NCI-H510A (cell line): ENCODE measurements around the gene THAP11.
"Not testable (repeated sequence)": the region's sequence is repeated elsewhere in the genome, so short reads cannot be mapped to it uniquely, and the experiment has no call there.

Experiments
- DNase-seq: peaks from one replicate; lab custom pipeline; 2025; lab: John Stamatoyannopoulos, UW

The THAP11 gene

DNA sequence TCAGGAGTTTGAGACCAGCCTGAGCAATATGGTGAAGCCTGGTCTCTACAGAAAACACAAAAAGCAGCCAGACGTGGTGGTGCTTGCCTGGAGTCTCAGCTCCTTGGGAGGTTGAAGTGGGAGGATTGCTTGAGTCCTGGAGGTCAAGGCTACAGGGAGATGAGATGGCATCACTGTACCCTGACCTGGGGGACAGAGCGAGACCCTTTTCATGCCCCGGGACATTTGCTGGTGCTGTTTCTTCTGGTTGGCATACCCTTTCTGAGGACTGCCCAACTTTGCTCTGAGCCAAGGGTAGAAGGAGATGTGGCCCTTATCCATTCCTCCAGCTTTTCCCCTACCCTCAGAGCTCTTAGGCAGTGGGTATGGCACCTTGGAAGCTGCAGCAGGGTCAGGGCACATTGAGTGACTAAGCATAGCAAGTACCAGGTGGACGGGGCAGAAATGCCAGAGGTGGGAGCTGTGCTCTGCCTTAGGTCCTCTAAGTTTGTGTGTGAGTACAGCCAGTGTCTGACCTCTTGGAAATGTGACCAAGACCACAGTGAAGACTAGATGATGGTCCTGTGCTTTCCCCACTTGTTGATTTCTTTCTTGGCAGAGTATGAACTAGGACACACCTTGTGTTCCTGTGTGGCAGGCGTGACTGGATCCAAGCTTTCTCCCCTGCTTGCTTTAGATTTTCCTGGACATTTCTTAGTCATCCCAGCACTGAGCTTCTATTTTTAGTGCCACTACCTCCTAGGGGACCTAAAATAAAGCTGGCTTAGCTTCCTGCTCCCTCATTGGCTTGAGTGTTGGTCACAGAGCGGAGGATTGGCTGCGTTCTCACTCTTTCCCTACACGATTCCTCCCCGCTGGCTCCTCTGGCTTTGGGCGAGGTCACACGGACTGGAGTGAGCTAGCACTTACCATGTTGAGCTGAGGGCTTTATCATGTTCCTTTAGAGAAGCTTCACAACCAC, 20.8 kb downstream of the THAP11 start:
- no peak for DNase-seq

- not testable (repeated sequence) for DNase-seq
Measured at GRCh38 chr16:67864044-67864443, 21.9 kb downstream of the THAP11 start.

DNA sequence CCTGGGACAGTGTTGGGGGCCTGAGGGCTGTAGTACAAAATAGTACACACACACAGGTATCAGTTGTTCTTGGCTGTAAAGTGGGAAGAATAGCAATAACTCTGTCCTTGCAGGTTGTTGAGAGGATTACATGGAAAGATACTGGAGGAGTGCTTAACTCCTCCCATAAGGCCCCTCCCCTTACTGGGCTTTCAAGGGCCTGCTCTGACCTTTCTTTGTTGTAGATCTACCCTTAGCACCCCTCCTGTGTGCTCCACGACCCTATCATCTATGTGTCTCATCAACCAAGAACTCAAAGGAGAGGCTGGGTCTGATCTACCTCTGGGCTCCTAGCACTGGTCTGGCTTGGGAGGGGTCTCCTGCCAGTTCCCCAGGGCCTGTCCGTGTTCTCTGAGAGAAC, 22.5 kb downstream of the THAP11 start:
- no peak for DNase-seq

DNA sequence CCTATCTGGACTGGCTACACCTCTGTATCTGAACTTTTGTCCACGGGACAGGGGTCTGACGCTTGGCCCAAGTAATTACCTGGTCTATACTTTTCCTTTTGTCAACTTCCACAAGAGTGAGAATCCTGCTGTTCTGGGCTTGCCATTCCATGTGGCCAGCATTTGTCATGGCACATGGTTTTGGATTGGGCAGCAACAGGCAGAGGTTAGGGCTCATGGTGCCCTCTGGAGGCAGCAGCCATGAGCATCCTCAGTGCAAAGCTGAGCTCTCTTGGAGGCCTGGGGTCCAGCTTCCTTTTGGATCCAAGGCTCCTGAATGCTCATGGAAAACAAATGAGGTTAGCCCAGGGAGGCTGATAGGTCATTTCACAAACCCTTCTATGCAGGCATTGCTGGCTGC, 23.2 kb downstream of the THAP11 start:
- no peak for DNase-seq

DNA sequence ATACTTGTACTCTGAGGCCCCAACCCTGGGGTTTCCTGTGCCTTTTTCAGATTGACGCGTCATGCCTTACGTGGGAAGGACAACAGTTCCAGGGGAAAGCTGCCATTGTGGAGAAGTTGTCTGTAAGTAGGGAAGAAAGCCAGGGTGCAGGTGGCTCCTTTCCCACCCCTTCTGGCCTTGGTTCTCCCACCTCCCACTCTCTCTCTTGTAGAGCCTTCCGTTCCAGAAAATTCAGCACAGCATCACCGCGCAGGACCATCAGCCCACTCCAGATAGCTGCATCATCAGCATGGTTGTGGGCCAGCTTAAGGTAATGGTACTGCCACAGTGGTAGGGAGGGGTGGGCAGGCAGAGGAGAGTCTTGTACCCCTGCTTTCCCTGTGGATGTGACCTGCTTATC, 26.2 kb downstream of the THAP11 start:
- no peak for DNase-seq

DNA sequence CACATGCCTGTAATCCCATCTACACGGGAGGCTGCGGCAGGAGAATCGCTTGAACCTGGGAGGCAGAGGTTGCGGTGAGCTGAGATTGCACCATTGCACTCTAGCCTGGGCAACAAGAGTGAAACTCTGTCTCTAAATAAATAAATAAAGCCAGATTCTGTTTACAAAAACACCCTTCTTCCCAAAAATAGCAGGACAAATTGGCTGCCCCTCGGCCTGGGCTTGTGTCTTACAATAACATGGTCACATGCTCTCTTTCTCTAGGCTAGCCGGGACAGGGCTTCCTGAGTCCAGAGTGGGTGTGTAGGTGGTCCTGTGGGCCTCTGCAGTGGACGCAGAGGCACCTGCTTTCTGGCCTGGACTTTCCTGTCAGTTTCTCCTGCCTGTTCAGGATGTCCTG, 27.5 kb downstream of the THAP11 start:
- no peak for DNase-seq

GRCh38 chr16:67871256-67871655, 29.1 kb downstream of the THAP11 start:
- DNase-seq: no peak

- no peak for DNase-seq
Measured at GRCh38 chr16:67872131-67872630, 30.1 kb downstream of the THAP11 start.

- DNase-seq: peak; percentile 32
Measured at GRCh38 chr16:67872631-67873434, 30.7 kb downstream of the THAP11 start, which contains the start of gene EDC4. Gene EDC4 (plus strand): TSS chr16:67873052. CDS start chr16:67873262, 210 bp downstream.

DNA sequence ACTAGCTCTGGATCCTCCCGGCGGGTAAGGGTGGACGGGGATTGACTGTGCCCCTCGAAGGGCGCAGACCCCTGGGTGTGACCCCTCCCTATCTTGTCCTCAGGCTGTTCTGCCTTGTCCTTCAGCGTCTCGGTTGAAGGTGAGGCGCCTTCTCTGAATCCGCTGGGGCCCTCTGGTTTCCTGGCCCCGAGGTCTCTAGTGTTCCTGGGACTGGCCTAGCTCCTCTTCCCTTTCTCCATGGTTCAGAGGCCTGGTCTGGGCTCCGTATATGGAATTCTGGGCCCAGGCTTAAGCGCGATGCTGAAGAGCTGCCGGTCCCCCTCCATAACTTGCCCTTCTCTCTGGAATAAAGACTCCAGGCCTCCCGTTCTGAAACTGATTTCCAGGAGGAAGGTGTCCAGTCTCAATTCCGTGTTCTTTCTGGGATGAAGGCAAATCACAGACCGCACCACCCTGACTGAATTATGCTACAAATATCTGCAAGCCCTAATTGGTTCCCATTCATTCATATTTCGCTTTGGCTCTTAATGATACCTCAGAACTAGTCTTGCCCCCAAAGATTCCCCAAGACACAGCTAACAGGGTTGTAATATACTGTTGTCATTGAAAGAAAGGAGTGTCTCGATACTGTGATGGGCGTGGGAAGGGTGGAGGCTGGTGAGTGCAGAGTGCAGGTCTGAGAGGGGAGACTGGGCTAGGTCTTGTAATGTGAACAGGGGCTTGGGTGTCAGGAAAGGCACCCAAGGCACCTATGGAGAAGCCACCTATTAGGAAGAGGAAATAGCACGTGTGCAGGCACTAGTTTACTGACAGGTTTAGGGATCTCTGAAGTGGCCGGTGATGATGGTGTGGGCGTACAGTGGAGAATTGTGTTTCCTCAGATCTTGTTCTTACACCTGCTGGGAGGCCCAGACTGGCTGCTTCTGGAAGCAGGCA, 31.6 kb downstream of the THAP11 start:
- no peak for DNase-seq

- DNase-seq: no peak
Measured at GRCh38 chr16:67874372-67874771, 32.3 kb downstream of the THAP11 start.

DNA sequence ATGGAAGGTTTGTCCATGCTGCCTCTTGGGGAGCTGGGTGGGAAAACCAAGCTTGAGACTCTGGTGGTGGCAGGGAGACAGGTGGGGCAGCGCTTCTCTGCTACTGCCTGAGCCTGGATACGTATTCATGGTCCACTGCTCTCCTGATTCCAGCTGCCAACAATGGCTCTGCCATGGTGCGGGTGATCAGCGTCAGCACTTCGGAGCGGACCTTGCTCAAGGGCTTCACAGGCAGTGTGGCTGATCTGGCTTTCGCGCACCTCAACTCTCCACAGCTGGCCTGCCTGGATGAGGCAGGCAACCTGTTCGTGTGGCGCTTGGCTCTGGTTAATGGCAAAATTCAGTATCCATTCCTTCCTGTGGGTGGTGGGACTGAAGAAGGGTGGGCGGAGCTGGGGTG, 34.9 kb downstream of the THAP11 start:
- no peak for DNase-seq

- DNase-seq: no peak
Measured at GRCh38 chr16:67878232-67878631, 36.1 kb downstream of the THAP11 start.

- DNase-seq: no peak
Measured at GRCh38 chr16:67878846-67879245, 36.7 kb downstream of the THAP11 start.

GRCh38 chr16:67879462-67879861, 37.3 kb downstream of the THAP11 start:
- DNase-seq: no peak

DNA sequence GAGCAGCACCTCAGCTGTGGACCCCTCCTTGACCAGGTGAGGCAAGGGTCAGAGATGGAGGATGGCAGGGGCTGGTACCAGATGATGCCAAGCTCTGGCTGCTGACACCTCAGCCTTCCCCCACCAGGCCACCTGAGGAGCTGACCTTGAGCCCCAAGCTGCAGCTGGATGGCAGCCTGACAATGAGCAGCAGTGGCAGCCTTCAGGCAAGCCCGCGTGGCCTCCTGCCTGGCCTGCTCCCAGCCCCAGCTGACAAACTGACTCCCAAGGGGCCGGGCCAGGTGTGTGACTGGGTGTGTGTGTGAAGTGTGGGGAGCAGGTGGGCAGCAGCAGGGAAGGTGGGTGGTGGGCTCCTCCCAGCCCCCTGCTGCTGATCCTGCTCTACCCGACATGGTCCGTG, 37.8 kb downstream of the THAP11 start:
- DNase-seq: no peak

GRCh38 chr16:67880584-67880983, 38.5 kb downstream of the THAP11 start:
- no peak for DNase-seq

DNA sequence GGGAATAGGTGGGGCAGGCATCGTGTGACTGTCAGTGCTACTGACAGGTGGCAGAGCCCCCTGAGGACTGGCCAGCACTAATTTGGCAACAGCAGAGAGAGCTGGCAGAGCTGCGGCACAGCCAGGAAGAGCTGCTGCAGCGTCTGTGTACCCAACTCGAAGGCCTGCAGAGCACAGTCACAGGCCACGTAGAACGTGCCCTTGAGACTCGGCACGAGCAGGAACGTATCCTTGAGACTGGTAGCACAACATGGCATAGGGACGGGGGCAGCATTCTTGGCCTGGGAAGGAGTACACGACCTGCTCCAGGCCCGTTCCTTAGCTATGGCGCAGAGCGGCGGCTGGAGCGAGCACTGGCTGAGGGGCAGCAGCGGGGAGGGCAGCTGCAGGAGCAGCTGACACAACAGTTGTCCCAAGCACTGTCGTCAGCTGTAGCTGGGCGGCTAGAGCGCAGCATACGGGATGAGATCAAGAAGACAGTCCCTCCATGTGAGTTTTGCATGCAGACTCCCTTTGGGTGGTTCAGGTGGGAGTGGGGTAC, 39.6 kb downstream of the THAP11 start:
- DNase-seq: no peak

- DNase-seq: no peak
Measured at GRCh38 chr16:67882374-67883145, 40.4 kb downstream of the THAP11 start.

DNA sequence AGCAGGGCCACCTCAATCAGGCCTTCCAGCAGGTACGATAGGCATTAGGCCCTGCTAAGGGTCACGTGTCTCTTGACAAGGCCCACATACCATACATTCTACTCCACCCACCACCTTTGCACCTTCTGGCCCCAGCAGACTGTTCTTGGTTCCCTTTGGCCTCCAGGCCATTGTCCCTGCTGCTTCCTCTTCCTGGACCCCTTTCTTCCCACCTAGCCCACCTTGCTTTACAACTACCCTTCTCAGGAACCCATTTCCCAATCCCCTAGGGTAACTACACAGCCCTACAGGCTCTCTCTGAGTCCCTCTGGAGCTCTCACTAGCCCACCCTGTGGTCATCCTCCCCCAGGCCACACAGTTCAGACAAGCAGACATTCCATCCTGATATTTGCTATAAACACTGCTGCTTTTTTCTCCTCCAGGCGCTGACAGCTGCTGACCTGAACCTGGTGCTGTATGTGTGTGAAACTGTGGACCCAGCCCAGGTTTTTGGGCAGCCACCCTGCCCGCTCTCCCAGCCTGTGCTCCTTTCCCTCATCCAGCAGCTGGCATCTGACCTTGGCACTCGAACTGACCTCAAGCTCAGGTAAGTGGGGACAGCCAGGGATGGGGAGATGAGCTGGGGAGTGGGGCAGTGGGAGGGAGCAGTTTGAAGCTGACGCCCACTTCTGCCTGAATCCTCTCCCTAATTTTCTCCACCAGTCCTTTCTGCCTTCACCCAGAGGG, 41.2 kb downstream of the THAP11 start:
- no peak for DNase-seq
